HepG2 (cell line): ENCODE results near the gene FAM222A. TPM values are rescaled to one million over a fixed set of nuclear protein-coding genes. Genes with fewer than 3 reads are reported as not detected.

Experiments
- BRCA1 ChIP-seq: sonication (generic); formaldehyde crosslinking; IDR thresholded peaks from 2 replicates; pipeline ENCODE4 v1.4.0; 2020; ENCODE audit warnings: missing genetic modification reagents
- FLYWCH1 ChIP-seq: sonication (generic); formaldehyde crosslinking; IDR thresholded peaks from 2 replicates; pipeline ENCODE4 v1.8.1; 2023; ENCODE audit warnings: mild to moderate bottlenecking, missing genetic modification reagents
- HNF4G ChIP-seq, 2 experiments: sonication (generic) in 1 of 2; formaldehyde crosslinking in 1 of 2; IDR thresholded peaks; 2 replicates each; pipeline versions ENCODE4 v1.4.0 to v1.6.1; 2011 to 2020; ENCODE audit warnings: borderline replicate concordance in 2 of 2, low read depth in 2 of 2, mild to moderate bottlenecking in 2 of 2, low read length in 1 of 2, missing genetic modification reagents in 1 of 2, moderate library complexity in 1 of 2
- RXRB ChIP-seq: IDR thresholded peaks from 2 replicates; pipeline ENCODE4 v1.6.1; 2016; ENCODE audit warnings: borderline replicate concordance, missing genetic modification reagents, missing compliant biosample characterization
- XRCC5 ChIP-seq: fragments of 200-400 bp; formaldehyde crosslinking; optimal IDR thresholded peaks from 2 replicates; pipeline ENCODE3; 2017; ENCODE audit warnings: mild to moderate bottlenecking, low read length
- ZBTB7A ChIP-seq: sonication (generic); formaldehyde crosslinking; IDR thresholded peaks from 2 replicates; pipeline ENCODE4 v1.8.0; 2022; ENCODE audit warnings: mild to moderate bottlenecking, missing genetic modification reagents
- ZKSCAN8 ChIP-seq: IDR thresholded peaks from 2 replicates; pipeline ENCODE4 v1.6.1; 2016; ENCODE audit warnings: borderline replicate concordance, missing genetic modification reagents, missing compliant biosample characterization
- ZMYM3 ChIP-seq: sonication (generic); formaldehyde crosslinking; IDR thresholded peaks from 2 replicates; pipeline ENCODE4 v1.5.1; 2020; ENCODE audit warnings: mild to moderate bottlenecking, missing genetic modification reagents
- ZNF292 ChIP-seq: sonication (generic); formaldehyde crosslinking; IDR thresholded peaks from 2 replicates; pipeline ENCODE4 v1.8.1; 2022; ENCODE audit warnings: mild to moderate bottlenecking, low read depth, missing genetic modification reagents, borderline replicate concordance
- ZNF883 ChIP-seq: sonication (generic); formaldehyde crosslinking; IDR thresholded peaks from 2 replicates; pipeline ENCODE4 v1.5.1; 2020; ENCODE audit warnings: mild to moderate bottlenecking, missing genetic modification reagents; ENCODE audit errors: not compliant biosample characterization
- polyA plus RNA-seq, 8 experiments: library from polyadenylated mRNA; depleted of rRNA in 3 of 8; stranded (reverse) in 7 of 8; unstranded in 1 of 8; fragments of >200 nt; fragmentation: Illumina TruSeq in 4 of 8; extraction: Trizol in 4 of 8; gene quantifications; 2 replicates each; pipeline versions ENCODE4 v1.2.1 to v1.2.3, GENCODE V29; 2011 to 2016; ENCODE audit warnings: low read depth in 4 of 8, missing spikeins in 1 of 8, mixed read lengths in 1 of 8; ENCODE audit not compliant: insufficient read depth in 1 of 8
- total RNA-seq, 5 experiments: library from RNA; depleted of rRNA; stranded (reverse); fragments of >200 nt; fragmentation: Illumina TruSeq; extraction: Trizol; gene quantifications; 2 replicates each; pipeline ENCODE4 v1.2.3, GENCODE V29; 2016; ENCODE audit warnings: low read depth in 1 of 5
- TF ChIP-seq, protein P1 (sequence below): sonication (generic); formaldehyde crosslinking; IDR thresholded peaks from 2 replicates; pipeline ENCODE4; 2020; ENCODE audit warnings: missing genetic modification reagents, mild to moderate bottlenecking, borderline replicate concordance
- TF ChIP-seq, protein P2 (sequence below): sonication (generic); formaldehyde crosslinking; IDR thresholded peaks from 2 replicates; pipeline ENCODE4 v1.9.0; 2022; ENCODE audit warnings: missing genetic modification reagents, mild to moderate bottlenecking, borderline replicate concordance
- TF ChIP-seq, protein P3 (sequence below): sonication (generic); formaldehyde crosslinking; IDR thresholded peaks from 2 replicates; pipeline ENCODE4 v1.5.1; 2020; ENCODE audit warnings: mild to moderate bottlenecking, missing genetic modification reagents, moderate library complexity
- TF ChIP-seq, protein P4 (sequence below): sonication (generic); formaldehyde crosslinking; IDR thresholded peaks from 2 replicates; pipeline ENCODE4 v1.4.0; 2020; ENCODE audit warnings: missing genetic modification reagents

The FAM222A gene
- total and polyA plus RNA-seq, 2 of the 13 experiments (the other 11 are each of a cell fraction or from before 2014, with no cell fraction given): 2.7 to 9.6 TPM

DNA sequence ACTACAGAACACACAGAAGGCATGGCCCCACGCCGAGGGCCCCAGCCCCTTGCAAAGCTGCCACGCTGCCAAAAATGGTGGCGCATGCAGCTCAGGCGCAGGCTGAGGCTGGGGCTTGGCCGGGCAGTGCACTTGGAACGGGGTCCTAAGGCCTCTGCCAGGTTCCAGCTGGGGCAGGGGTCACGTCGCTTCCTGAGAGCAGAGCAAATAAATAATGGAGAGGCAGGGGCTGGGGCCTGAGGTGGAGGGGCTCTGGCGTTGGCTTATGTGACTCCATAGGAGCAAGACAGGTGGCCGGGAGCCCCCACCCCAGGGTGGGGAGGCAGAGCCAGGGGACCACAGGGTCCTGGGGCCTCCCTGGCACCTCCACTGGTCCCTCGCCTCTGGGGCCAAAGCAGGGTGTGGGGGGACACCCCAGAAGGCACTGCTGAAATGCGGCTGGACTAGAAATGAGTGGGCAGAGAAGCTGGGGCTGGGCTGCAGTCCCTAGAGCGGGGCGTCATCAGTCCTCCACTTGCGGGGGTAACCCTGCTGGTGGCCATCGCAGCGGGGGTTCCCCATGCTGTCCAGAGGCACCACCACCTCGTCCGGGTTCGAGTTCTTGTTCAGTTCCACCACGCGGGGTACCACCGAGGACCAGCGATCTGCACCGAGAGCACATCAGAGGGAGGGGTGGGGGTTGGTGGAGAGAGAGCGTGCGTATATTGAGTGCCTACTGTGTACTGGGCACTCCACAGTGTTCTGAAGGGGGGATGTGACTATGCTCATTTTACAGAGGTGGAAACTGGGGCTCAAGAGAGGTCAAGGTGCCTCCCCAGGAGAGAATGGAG, 69.7 kb downstream of the FAM222A start (continued):
- TF ChIP-seq, protein P1, sequence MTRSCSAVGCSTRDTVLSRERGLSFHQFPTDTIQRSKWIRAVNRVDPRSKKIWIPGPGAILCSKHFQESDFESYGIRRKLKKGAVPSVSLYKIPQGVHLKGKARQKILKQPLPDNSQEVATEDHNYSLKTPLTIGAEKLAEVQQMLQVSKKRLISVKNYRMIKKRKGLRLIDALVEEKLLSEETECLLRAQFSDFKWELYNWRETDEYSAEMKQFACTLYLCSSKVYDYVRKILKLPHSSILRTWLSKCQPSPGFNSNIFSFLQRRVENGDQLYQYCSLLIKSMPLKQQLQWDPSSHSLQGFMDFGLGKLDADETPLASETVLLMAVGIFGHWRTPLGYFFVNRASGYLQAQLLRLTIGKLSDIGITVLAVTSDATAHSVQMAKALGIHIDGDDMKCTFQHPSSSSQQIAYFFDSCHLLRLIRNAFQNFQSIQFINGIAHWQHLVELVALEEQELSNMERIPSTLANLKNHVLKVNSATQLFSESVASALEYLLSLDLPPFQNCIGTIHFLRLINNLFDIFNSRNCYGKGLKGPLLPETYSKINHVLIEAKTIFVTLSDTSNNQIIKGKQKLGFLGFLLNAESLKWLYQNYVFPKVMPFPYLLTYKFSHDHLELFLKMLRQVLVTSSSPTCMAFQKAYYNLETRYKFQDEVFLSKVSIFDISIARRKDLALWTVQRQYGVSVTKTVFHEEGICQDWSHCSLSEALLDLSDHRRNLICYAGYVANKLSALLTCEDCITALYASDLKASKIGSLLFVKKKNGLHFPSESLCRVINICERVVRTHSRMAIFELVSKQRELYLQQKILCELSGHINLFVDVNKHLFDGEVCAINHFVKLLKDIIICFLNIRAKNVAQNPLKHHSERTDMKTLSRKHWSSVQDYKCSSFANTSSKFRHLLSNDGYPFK (CRISPR knock-in tag): peak; percentile 100
- TF ChIP-seq XRCC5: no peak
- peak; percentile 97 for TF ChIP-seq ZKSCAN8 (CRISPR knock-in tag)
- TF ChIP-seq ZMYM3 (CRISPR knock-in tag): peak; percentile 44; the same call in 1 of the 2 replicates
- TF ChIP-seq, protein P2, sequence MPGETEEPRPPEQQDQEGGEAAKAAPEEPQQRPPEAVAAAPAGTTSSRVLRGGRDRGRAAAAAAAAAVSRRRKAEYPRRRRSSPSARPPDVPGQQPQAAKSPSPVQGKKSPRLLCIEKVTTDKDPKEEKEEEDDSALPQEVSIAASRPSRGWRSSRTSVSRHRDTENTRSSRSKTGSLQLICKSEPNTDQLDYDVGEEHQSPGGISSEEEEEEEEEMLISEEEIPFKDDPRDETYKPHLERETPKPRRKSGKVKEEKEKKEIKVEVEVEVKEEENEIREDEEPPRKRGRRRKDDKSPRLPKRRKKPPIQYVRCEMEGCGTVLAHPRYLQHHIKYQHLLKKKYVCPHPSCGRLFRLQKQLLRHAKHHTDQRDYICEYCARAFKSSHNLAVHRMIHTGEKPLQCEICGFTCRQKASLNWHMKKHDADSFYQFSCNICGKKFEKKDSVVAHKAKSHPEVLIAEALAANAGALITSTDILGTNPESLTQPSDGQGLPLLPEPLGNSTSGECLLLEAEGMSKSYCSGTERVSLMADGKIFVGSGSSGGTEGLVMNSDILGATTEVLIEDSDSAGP (CRISPR knock-in tag): peak; percentile 15; the same call in 1 of the 2 replicates
- peak; percentile 41; the same call in 1 of the 2 replicates for TF ChIP-seq ZBTB7A (CRISPR knock-in tag)
- no peak for TF ChIP-seq BRCA1 (CRISPR knock-in tag)
- TF ChIP-seq FLYWCH1 (CRISPR knock-in tag): 0 out of 2 replicates have a peak, but pooled peaks have one; percentile 29
- no peak for TF ChIP-seq HNF4G (IDR thresholded peaks at IDR 0.05; ENCODE audit: borderline replicate concordance, low read depth, low read length)
- TF ChIP-seq HNF4G (CRISPR knock-in tag; IDR thresholded peaks at IDR 0.05; ENCODE audit: borderline replicate concordance, low read depth): 0 out of 2 replicates have a peak, but pooled peaks have one; percentile 27
- TF ChIP-seq ZNF883: peak; percentile 8
- TF ChIP-seq, protein P3, sequence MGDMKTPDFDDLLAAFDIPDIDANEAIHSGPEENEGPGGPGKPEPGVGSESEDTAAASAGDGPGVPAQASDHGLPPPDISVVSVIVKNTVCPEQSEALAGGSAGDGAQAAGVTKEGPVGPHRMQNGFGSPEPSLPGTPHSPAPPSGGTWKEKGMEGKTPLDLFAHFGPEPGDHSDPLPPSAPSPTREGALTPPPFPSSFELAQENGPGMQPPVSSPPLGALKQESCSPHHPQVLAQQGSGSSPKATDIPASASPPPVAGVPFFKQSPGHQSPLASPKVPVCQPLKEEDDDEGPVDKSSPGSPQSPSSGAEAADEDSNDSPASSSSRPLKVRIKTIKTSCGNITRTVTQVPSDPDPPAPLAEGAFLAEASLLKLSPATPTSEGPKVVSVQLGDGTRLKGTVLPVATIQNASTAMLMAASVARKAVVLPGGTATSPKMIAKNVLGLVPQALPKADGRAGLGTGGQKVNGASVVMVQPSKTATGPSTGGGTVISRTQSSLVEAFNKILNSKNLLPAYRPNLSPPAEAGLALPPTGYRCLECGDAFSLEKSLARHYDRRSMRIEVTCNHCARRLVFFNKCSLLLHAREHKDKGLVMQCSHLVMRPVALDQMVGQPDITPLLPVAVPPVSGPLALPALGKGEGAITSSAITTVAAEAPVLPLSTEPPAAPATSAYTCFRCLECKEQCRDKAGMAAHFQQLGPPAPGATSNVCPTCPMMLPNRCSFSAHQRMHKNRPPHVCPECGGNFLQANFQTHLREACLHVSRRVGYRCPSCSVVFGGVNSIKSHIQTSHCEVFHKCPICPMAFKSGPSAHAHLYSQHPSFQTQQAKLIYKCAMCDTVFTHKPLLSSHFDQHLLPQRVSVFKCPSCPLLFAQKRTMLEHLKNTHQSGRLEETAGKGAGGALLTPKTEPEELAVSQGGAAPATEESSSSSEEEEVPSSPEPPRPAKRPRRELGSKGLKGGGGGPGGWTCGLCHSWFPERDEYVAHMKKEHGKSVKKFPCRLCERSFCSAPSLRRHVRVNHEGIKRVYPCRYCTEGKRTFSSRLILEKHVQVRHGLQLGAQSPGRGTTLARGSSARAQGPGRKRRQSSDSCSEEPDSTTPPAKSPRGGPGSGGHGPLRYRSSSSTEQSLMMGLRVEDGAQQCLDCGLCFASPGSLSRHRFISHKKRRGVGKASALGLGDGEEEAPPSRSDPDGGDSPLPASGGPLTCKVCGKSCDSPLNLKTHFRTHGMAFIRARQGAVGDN (CRISPR knock-in tag): peak; percentile 64
- peak; percentile 29; the same call in 1 of the 2 replicates for TF ChIP-seq RXRB (CRISPR knock-in tag)
- TF ChIP-seq, protein P4, sequence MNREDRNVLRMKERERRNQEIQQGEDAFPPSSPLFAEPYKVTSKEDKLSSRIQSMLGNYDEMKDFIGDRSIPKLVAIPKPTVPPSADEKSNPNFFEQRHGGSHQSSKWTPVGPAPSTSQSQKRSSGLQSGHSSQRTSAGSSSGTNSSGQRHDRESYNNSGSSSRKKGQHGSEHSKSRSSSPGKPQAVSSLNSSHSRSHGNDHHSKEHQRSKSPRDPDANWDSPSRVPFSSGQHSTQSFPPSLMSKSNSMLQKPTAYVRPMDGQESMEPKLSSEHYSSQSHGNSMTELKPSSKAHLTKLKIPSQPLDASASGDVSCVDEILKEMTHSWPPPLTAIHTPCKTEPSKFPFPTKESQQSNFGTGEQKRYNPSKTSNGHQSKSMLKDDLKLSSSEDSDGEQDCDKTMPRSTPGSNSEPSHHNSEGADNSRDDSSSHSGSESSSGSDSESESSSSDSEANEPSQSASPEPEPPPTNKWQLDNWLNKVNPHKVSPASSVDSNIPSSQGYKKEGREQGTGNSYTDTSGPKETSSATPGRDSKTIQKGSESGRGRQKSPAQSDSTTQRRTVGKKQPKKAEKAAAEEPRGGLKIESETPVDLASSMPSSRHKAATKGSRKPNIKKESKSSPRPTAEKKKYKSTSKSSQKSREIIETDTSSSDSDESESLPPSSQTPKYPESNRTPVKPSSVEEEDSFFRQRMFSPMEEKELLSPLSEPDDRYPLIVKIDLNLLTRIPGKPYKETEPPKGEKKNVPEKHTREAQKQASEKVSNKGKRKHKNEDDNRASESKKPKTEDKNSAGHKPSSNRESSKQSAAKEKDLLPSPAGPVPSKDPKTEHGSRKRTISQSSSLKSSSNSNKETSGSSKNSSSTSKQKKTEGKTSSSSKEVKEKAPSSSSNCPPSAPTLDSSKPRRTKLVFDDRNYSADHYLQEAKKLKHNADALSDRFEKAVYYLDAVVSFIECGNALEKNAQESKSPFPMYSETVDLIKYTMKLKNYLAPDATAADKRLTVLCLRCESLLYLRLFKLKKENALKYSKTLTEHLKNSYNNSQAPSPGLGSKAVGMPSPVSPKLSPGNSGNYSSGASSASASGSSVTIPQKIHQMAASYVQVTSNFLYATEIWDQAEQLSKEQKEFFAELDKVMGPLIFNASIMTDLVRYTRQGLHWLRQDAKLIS (CRISPR knock-in tag): no peak
- 0 out of 2 replicates have a peak, but pooled peaks have one; percentile 25 for TF ChIP-seq ZNF292 (CRISPR knock-in tag)
